Caco-2 (cell line): ENCODE measurements around the gene CCDC47. TPM values are rescaled to one million over a fixed set of nuclear protein-coding genes. Genes with fewer than 3 reads are reported as not detected.

Experiments used
- BruUV-seq: library from RNA; stranded (reverse); fragments of 400-500 nt; replicated peaks from 2 replicates; lab custom pipeline; 2021; lab: Mats Ljungman, UMichigan
- CTCF ChIA-PET: fragments of 300-600 bp; sonication (Branson Sonifier 250); formaldehyde crosslinking; loops from one replicate; lab custom pipeline; 2022; ENCODE audit warnings: antibody characterized with exemption; lab: Charles Lee
- POLR2A ChIA-PET: fragments of 300-600 bp; sonication (Branson Sonifier 250); formaldehyde crosslinking; loops from one replicate; lab custom pipeline; 2022; ENCODE audit warnings: antibody characterized with exemption; lab: Charles Lee
- DNase-seq, 2 experiments: peaks; one replicate each; pipeline versions ENCODE4 v3.0.0 to v3.0.0-alpha.2; 2020 to 2022
- H3K27me3 ChIP-seq: replicated peaks from 2 replicates; pipeline ENCODE4 v1.6.0; 2011; ENCODE audit warnings: low read length; ENCODE audit not compliant: control insufficient read depth, insufficient read depth
- H3K36me3 ChIP-seq: 2 replicates; pipeline ENCODE4 v1.5.1; 2011; ENCODE audit warnings: low read length; ENCODE audit not compliant: control insufficient read depth, insufficient read depth
- H3K4me1 ChIP-seq: fragments of 250-450 bp; sonication (Bioruptor Pico); 2 replicates; pipeline ENCODE4 v1.5.1; 2020; ENCODE audit warnings: mild to moderate bottlenecking
- H3K4me3 ChIP-seq: 2 replicates; pipeline ENCODE4 v1.5.1; 2011; ENCODE audit warnings: low read depth, mild to moderate bottlenecking, control low read depth, low read length
- H3K9me3 ChIP-seq: fragments of 250-450 bp; sonication (Bioruptor Pico); 2 replicates; pipeline ENCODE4 v1.5.1; 2020; ENCODE audit warnings: mild to moderate bottlenecking, moderate library complexity
- H3K27ac Mint-ChIP-seq: one replicate; pipeline ENCODE4 v1.8.0; 2022; ENCODE audit warnings: mixed read lengths; ENCODE audit not compliant: unreplicated experiment
- H3K27me3 Mint-ChIP-seq: one replicate; pipeline ENCODE4 v1.8.0; 2022; ENCODE audit warnings: mixed read lengths; ENCODE audit not compliant: insufficient read depth, unreplicated experiment
- H3K36me3 Mint-ChIP-seq: one replicate; pipeline ENCODE4 v1.8.0; 2022; ENCODE audit warnings: mild to moderate bottlenecking, mixed read lengths; ENCODE audit not compliant: insufficient read depth, unreplicated experiment
- H3K4me1 Mint-ChIP-seq: one replicate; pipeline ENCODE4 v1.8.0; 2022; ENCODE audit warnings: low read depth, mixed read lengths; ENCODE audit not compliant: unreplicated experiment
- H3K4me3 Mint-ChIP-seq: one replicate; pipeline ENCODE4 v1.8.0; 2022; ENCODE audit warnings: mild to moderate bottlenecking, moderate library complexity, mixed read lengths; ENCODE audit not compliant: unreplicated experiment
- H3K9me3 Mint-ChIP-seq: one replicate; pipeline ENCODE4 v1.8.0; 2022; ENCODE audit warnings: mixed read lengths; ENCODE audit not compliant: unreplicated experiment
- CTCF ChIP-seq, 2 experiments: fragments of 200-600 bp in 1 of 2; IDR thresholded peaks; 1 replicate in 1 of 2; 2 replicates in 1 of 2; pipeline versions ENCODE4 v1.5.1 to v1.8.0; 2011 to 2022; ENCODE audit warnings: antibody characterized with exemption in 1 of 2, control low read depth in 1 of 2, inconsistent platforms in 1 of 2, low read depth in 1 of 2, low read length in 1 of 2, mild to moderate bottlenecking in 1 of 2, moderate library complexity in 1 of 2; ENCODE audit not compliant: insufficient read depth in 1 of 2, severe bottlenecking in 1 of 2, unreplicated experiment in 1 of 2
- intact Hi-C: fragments of 100-400 bp; cut with micrococcal nuclease; formaldehyde crosslinking; loops from one replicate; pipeline ENCODE4 v1.10.0; 2022; ENCODE audit not compliant: unreplicated experiment
- total RNA-seq: library from RNA; stranded (reverse); gene quantifications from 2 replicates; pipeline ENCODE4 v1.2.3, GENCODE V29; 2022

Gene CCDC47
- total RNA-seq, 1 experiment from 2014 or later = 125 TPM

GRCh38 chr17:63697341-63698286 lies 75.8 kb downstream of the CCDC47 start:
- POLR2A ChIA-PET = interaction anchor here (0.6 to 0.7 kb wide), 2 partner anchors 65 to 76 kb away, joined by 3 to 5 read pairs; partner anchors contain the start of genes CCDC47 and DDX42
- peak; percentile 29 to 56 for TF ChIP-seq CTCF (IDR thresholded peaks at IDR 0.05; ENCODE audit: insufficient read depth in 1 of 2, low read depth in 1 of 2, low read length in 1 of 2, severe bottlenecking in 1 of 2, unreplicated experiment in 1 of 2)
- intact Hi-C loops = loop anchor here (5.0 to 10.0 kb wide), 3 partner anchors 75 to 273 kb away; partner anchors contain the start of genes FTSJ3, MAP3K3 and PSMC5
- Mint-ChIP-seq H3K27me3 (no peaks in the 10 kb centered on the region), H3K4me1 (no peaks in the 10 kb centered on the region), H3K36me3 (peaks cover 8% of the 10 kb centered on the region), H3K9me3 (no peaks in the 10 kb centered on the region), H3K4me3 (peak overlapping the region; percentile 65), H3K27ac (no peak overlapping the region)
- Histone ChIP-seq H3K27me3 (no peaks in the 10 kb centered on the region), H3K36me3 (no peaks in the 10 kb centered on the region), H3K4me3 (no peak overlapping the region), H3K4me1 (no peaks in the 10 kb centered on the region), H3K9me3 (no peaks in the 10 kb centered on the region)
- peak in 1 of 2 experiments; percentile 69 for DNase-seq
- CTCF ChIA-PET = interaction anchor here (1.2 kb wide), 1 partner anchor 86 kb away, joined by 5 read pairs; no protein-coding TSS in a partner anchor
- no TSS peak for BruUV-seq

- no peaks in the 10 kb centered on the region for H3K4me1 ChIP-seq
- H3K27me3 ChIP-seq = no peaks in the 10 kb centered on the region
- no peak overlapping the region for H3K27ac Mint-ChIP-seq
- peak; percentile 38 to 58 for TF ChIP-seq CTCF (IDR thresholded peaks at IDR 0.05; ENCODE audit: insufficient read depth in 1 of 2, low read depth in 1 of 2, low read length in 1 of 2, severe bottlenecking in 1 of 2, unreplicated experiment in 1 of 2)
- no peaks in the 10 kb centered on the region for H3K36me3 ChIP-seq
- POLR2A ChIA-PET = no interaction called here
- intact Hi-C loops = loop anchor here (5.0 to 10.0 kb wide), 3 partner anchors 74 to 272 kb away; partner anchors contain the start of genes FTSJ3, MAP3K3 and PSMC5
- no peaks in the 10 kb centered on the region for H3K9me3 Mint-ChIP-seq
- no peaks in the 10 kb centered on the region for H3K9me3 ChIP-seq
- no peaks in the 10 kb centered on the region for H3K27me3 Mint-ChIP-seq
- CTCF ChIA-PET = interaction anchor here (0.8 kb wide), 1 partner anchor 20 kb away, joined by 3 read pairs; no protein-coding TSS in a partner anchor
- no peaks in the 10 kb centered on the region for H3K4me1 Mint-ChIP-seq
- no peak overlapping the region for H3K4me3 ChIP-seq
- peak in 1 of 2 experiments; percentile 52 for DNase-seq
- H3K4me3 Mint-ChIP-seq = no peak overlapping the region
- H3K36me3 Mint-ChIP-seq = peaks cover 8% of the 10 kb centered on the region
- BruUV-seq = no TSS peak
Measured at GRCh38 chr17:63696381-63696961, 76.9 kb downstream of the CCDC47 start.

GRCh38 chr17:63695889-63696288 lies 77.5 kb downstream of the CCDC47 start:
- intact Hi-C loops = loop anchor here (5.0 to 10.0 kb wide), 3 partner anchors 74 to 271 kb away; partner anchors contain the start of genes FTSJ3, MAP3K3 and PSMC5
- no peak overlapping the region for H3K4me3 Mint-ChIP-seq
- BruUV-seq = no TSS peak
- no peak overlapping the region for H3K27ac Mint-ChIP-seq
- Histone ChIP-seq H3K36me3 (no peaks in the 10 kb centered on the region), H3K9me3 (no peaks in the 10 kb centered on the region), H3K27me3 (no peaks in the 10 kb centered on the region), H3K4me3 (no peak overlapping the region), H3K4me1 (no peaks in the 10 kb centered on the region)
- no peak for DNase-seq
- no peak for TF ChIP-seq CTCF (IDR thresholded peaks at IDR 0.05; ENCODE audit: insufficient read depth in 1 of 2, low read depth in 1 of 2, low read length in 1 of 2, severe bottlenecking in 1 of 2, unreplicated experiment in 1 of 2)
- H3K9me3 Mint-ChIP-seq = no peaks in the 10 kb centered on the region
- no peaks in the 10 kb centered on the region for H3K27me3 Mint-ChIP-seq
- CTCF ChIA-PET = interaction anchor here (0.6 to 0.8 kb wide), 2 partner anchors 20 to 1243 kb away, joined by 3 to 4 read pairs; no protein-coding TSS in a partner anchor
- POLR2A ChIA-PET = no interaction called here
- peaks cover 8% of the 10 kb centered on the region for H3K36me3 Mint-ChIP-seq
- H3K4me1 Mint-ChIP-seq = no peaks in the 10 kb centered on the region
